IPS-18c (cell line): ENCODE results near the gene CELF1.
"Not testable (repeated sequence)": the region's sequence is repeated elsewhere in the genome, so short reads cannot be mapped to it uniquely, and the experiment has no call there.

Source experiments
- H3K4me3 ChIP-seq: 2 replicates; pipeline ENCODE4 v1.7.0; 2013; ENCODE audit warnings: low read depth, mild to moderate bottlenecking, low read length, moderate library complexity; ENCODE audit not compliant: insufficient read depth
- H3K9me3 ChIP-seq: one replicate; pipeline ENCODE4 v1.6.1; 2013; ENCODE audit warnings: mild to moderate bottlenecking, low read length, moderate library complexity; ENCODE audit not compliant: control insufficient read depth, insufficient read depth

Gene CELF1

DNA sequence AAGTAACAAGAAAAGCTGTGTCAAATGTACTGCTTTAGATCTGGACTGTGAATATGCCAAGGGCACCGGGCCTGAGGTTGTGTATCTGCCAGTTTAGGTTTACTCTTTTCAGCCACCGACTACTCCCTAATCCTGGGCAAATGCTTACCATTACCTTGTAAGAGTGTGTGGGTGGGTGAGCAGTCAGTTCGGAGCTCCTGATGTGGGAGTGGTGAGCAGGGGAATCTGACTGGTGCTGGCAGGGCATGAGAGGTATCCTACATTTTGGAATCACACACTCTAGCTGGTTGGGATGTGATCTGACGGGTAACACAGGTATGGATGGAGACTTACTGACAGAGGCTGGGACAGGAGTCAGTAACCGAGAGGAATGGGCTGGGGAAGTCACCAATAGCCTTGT is 30.9 kb upstream of the CELF1 start:
- Histone ChIP-seq H3K4me3 (no peak overlapping the region), H3K9me3 (peaks cover 3% of the 10 kb centered on the region)

DNA sequence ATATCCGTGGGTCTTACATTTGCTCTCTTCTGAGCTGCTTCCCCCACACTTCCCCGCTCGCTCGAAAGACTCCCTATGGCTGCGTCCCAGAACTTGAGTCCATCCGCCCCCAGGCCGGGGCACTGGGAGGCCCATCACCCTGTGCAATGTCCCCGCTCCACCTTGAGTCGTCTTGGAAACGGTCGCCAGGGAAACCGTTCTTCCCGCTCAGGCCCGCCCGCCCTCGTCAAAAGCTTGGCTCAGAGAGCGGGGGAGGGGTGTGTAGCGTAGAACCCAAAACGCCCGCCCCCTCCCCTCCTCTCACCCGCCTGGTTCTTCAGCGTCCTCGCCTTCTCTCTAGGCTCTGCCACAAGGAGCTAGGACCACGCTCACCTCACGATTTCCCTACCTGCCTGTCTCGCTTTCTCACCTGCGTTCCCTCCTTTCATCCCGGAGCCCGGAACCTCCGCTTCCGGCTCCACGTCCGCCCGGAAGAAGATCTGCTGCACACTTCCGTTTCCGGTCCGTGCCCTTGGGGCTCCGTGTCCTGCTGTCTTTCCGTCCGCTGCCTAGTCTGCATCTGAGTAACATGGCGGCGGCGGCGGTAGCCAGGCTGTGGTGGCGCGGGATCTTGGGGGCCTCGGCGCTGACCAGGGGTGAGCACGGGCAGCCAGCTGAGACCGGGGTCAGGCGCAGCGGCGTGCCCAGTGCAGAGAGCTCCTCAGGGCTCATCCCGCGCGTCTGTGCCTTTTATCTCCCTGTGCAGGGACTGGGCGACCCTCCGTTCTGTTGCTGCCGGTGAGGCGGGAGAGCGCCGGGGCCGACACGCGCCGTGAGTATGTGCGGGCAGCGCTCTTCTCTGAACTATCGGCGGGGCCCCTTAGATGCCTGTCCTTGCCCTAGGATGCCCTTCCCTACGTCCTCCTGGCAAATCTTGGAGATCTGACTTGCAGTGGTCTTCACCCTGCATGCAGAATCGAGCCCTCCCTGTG is 25.9 kb upstream of the CELF1 start, which contains the start of the genes KBTBD4 and NDUFS3:
KBTBD4 (minus strand) TSS at position 447 of the 971 bp plus-strand sequence; CDS start at position 428, 19 bp downstream.
NDUFS3 (plus strand) TSS at position 551 of the 971 bp plus-strand sequence; CDS start at position 569, 18 bp downstream.
- peak within 1 kb of the TSS; percentile 95 for H3K4me3 ChIP-seq
- peaks cover 5% of the 10 kb centered on the region for H3K9me3 ChIP-seq

DNA sequence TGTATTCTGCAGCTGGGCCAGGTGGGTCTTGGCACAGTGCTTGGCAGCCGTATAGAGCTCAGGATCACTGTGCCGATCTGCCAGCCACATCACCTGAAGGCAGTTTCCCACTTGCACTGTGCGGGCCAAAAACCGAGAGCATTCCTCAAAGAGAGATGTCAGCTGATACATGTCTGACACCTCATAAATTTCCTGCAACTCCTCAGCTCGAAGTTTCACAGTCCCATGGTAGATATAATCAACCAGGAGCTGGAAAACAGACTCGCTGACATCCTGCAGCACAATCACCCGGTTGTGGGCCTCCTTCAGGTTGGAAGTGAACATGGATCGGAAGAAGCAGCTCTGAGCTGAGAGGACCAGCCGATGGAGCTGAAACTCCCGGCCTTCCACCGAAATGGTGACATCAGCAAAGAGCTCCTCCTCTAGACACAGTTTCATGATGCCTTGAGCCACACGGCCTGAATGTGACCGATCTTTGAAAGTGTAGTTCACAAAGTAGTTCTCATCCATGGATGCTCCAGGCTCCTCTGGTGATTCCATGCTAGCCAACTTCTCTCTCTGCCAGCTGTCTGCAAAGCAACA is 24.6 kb upstream of the CELF1 start:
- Histone ChIP-seq H3K4me3 (peak overlapping the region; percentile 95; the same call in 1 of the 2 replicates), H3K9me3 (peaks cover 5% of the 10 kb centered on the region)

DNA sequence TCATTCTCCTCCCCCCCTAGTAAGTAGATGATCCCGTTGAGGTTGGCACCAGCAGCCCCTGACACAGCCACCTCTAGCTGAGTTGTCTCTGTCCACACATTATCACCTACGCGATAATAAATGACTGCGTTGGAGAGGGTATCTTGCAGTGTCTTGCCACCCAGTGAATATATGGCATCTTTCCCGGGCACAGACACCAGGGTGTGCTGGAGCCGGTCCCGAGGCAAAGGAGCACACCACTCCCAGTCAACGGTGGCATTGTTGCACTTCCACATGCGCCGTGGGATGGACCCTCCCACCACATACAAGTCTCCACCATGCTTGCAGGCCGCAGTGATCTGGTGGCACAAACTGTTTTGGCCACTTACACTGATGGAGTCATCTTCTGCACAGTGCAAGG is 20.4 kb upstream of the CELF1 start:
- no peak overlapping the region for H3K4me3 ChIP-seq
- peaks cover 2% of the 10 kb centered on the region for H3K9me3 ChIP-seq

DNA sequence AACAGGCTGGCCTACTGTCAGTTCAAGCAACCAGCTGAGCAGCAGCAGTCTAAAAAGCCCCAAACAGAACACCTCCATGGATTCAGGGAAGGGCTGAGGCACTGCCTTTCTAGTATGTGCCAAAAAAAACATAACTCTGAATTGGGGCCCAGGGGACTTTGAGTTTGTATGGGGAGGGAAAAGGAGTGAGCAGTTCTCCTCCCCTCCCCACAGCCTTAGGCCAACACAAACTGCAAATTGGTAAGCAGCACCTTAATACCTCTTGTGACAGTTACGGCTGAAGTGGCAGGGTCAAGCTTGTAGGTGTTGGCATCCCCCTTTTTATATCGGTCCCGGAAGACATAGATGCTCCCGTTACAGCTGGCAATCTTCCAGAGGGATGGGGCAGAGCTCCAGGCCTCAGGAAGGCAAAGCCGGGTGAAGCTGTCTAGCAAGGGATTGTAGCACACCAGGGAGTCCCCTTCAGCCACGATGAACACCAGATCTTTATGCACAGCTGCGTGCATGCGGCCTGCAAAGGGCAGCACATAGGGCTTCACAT is 19.9 kb upstream of the CELF1 start:
- Histone ChIP-seq H3K4me3 (no peak overlapping the region), H3K9me3 (peaks cover 2% of the 10 kb centered on the region)

DNA sequence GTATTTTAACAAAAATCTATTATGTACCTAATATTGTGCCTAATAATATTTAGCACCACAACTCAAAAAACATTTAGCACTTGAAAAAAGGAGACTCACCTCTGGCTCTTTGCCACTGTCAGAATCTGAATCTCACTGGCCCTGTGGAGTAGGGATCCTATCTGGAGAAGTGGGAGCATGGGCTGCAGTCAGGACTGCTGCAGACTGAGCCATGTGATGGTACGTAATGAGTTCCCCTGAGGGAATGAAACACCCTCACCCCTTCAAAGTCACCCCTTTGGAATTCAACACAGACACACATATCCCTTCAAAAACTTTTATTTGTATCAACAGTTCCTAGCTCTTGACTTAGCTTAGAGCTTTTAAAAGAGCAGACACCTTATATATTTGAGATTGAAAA is 19.0 kb upstream of the CELF1 start:
- peaks cover 2% of the 10 kb centered on the region for H3K9me3 ChIP-seq
- no peak overlapping the region for H3K4me3 ChIP-seq

DNA sequence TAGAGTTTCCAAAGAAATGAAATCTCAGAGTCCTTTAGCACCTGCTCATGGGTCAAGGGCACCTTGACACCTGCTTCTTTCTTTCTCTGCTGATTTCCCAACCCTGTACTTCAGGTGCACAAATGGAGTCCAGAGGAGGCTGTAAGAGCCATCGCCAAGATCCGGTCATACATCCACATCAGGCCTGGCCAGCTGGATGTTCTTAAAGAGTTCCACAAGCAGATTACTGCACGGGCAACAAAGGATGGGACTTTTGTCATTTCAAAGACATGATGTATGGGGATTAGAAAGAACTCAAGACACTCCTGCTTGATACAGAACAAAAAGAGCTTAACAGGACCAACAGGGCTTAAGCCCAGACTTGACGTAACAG is 18.4 kb upstream of the CELF1 start:
- Histone ChIP-seq H3K9me3 (peaks cover 6% of the 10 kb centered on the region), H3K4me3 (no peak overlapping the region)

DNA sequence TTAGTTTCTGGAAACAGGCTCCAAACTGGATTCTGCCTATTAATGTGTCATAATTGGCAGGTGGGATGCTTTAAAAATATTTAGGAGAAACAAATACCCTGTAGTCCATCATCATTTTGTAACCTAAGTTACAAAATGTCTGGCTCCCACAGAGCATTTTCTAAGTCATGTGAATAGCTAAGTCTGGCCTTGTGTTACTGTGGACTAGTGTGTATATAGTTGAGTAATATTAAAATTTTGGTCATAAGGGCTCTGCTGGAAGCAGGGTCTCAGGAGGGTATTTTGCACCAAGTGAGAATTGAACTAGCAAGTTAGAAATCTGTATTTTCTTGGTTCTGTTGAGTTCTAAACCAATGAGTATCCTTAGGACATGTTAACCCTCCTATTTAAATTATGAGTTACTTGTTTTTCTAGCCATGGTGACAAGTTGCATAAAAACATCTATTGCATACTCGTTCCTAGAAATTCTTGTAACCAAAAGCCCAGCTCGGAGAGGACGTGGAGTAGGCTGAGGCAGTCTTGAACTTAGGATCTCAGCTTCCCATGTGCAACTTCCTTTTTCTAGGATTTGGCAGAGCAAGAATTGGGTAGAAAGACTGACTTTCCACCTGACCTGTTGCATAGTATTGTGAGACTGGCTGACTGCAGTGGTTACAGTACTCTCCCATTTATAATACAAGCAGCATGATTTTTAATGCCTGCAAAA is 17.9 kb upstream of the CELF1 start:
- H3K9me3 ChIP-seq, result peaks cover 6% of the 10 kb centered on the region
- no peak overlapping the region for H3K4me3 ChIP-seq

DNA sequence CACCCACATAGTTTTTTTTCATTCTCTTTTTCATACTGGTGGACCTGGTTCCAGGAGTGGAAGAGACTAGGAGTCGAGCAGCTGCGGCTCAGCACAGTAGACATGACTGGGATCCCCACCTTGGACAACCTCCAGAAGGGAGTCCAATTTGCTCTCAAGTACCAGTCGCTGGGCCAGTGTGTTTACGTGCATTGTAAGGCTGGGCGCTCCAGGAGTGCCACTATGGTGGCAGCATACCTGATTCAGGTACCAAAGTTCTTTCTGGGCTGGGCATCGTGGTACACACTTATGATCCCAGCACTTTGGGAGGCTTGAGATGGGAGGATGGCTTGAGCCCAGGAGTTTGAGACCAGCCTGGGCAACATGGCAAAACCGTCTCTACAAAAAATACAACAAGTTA is 16.7 kb upstream of the CELF1 start:
- peaks cover 3% of the 10 kb centered on the region for H3K9me3 ChIP-seq
- no peak overlapping the region for H3K4me3 ChIP-seq

DNA sequence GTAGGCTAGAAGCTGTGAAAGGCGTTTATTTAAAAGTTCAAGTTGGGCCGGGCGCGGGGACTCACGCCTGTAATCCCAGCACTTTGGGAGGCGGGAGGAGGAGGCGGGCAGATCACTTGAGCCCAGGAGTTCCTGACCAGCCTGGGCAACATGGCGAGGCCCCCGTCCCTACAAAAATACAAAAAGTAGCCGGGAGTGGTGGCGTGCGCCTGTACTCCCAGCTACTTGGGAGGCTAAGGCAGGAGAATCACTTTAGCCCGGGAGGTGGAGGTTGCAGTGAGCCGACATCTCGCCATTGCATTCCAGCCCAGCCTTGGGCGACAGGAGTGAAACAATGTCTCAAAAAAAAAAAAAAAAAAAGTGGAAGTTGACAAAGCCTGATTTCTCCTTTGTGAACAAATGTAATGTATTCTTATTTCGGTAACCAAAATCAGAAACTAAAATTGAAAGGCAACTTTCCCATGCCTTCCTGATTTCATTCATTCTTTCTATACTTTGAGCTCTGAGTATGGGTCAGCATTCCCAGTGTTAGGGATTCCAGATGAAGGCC is 13.3 kb upstream of the CELF1 start:
- Histone ChIP-seq H3K4me3 (peak overlapping the region; percentile 93), H3K9me3 (peaks cover 3% of the 10 kb centered on the region)

DNA sequence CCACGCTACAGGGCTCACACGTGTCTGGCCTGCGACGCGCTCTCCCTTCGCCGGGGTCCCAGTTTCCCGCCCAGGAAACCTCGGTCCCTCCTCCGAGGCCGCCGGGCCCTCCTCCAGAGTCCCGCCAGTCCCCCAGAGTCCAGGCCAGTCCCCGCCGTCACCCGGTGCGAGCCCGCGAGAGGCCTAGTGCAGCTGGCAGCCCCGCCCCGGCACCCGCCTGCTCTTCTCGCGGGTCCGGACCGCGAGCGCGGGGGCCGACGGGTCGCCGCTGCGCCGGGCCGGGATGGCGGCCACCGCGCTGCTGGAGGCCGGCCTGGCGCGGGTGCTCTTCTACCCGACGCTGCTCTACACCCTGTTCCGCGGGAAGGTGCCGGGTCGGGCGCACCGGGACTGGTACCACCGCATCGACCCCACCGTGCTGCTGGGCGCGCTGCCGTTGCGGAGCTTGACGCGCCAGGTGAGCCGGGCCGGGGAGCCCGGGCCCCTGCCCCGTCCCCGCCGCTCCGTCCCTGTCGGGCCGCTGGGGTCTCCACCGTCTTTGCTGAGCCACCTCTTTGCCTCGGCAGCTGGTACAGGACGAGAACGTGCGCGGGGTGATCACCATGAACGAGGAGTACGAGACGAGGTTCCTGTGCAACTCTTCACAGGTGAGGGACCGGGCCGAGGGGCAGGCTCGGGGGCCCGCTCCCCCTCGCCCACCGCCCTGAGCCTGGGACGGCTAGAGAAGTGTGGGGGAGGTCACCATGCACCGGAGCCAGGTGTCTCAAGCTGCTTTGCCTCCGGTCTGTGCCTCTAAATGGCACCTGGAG is 12.6 kb upstream of the CELF1 start, which contains the start of gene PTPMT1:
PTPMT1 (plus strand) TSS at position 260 of the 809 bp plus-strand sequence; CDS start at position 284, 24 bp downstream.
- Histone ChIP-seq H3K9me3 (peaks cover 3% of the 10 kb centered on the region), H3K4me3 (peak within 1 kb of the TSS; percentile 93)

DNA sequence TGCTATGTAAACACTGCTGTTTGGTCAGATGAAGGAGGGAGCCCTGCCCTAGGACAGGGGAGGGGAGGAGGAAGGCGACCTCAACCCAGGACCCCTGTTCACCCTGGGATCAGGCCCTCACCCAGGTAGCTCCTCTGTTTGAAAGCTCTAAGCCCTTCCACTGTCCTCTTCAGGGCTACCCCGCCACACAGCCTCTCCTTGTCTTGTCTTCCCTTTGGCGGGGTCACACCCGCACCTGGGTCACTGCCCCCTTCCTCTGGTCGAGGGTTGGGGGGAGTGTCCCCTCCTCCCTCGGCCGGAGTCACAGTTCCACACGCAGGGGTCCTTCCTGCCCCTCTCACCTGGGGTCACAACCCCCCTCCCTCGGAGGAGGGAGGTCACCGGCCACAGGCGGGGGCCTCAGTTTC is 12.0 kb upstream of the CELF1 start:
- peak overlapping the region; percentile 93 for H3K4me3 ChIP-seq

DNA sequence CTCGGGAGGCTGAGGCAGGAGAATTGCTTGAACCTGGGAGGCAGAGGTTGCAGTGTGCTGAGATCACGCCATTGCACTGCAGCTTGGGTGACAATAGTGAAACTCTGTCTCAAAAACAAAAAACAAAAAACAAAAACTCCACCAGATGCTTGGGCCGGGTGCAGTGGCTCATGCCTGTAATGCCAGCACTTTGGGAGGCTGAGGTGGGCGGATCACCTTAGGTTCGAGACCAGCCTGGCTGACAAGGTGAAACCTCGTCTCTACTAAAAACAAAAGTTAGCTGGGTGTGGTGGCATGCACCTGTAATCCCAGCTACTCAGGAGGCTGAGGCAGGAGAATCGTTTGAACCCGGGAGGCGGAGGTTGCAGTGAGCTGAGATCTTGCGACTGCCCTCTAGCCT is 11.4 kb upstream of the CELF1 start:
- not testable (repeated sequence) for H3K9me3 ChIP-seq, H3K4me3 ChIP-seq

More for the DNA sequence above, 12.0 kb upstream of the CELF1 start:
- peaks cover 3% of the 10 kb centered on the region for H3K9me3 ChIP-seq

DNA sequence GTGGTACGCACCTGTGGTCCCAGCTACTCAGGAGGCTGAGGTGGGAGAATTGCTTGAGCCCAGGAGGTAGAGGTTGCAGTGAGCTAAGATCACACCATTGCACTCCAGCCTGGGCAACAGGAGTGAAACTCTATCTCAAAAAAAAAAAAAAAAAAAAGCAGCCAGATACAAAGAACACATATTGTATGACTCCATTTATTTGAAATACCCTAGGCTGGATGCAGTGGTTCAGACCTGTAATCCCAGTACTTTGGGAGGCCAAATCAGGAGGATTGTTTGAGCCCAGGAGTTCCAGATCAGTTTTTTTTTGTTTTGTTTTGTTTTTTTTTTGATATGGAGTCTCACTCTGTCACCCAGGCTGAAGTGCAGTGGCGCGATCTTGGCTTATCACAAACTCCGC is 9.5 kb upstream of the CELF1 start:
- H3K4me3 ChIP-seq, H3K9me3 ChIP-seq: not testable (repeated sequence)

DNA sequence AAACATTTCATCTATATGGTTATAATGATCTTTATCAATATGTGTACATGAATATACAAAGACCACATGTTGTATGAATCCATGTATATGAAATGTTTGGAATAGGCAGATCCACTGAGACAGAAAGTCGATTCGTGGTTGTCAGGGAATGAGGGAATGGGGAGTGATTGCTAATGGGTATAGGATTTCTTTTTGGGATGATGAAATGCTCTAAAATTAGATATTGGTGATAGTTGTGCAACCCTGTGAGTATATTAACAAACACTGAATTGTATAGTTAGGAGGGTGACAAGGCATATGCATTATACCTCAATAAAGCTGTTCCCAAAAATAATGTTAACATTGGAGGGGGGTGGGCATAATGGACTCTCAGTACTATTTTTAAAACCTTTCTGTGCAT is 7.5 kb upstream of the CELF1 start:
- H3K9me3 ChIP-seq, result no peaks in the 10 kb centered on the region

DNA sequence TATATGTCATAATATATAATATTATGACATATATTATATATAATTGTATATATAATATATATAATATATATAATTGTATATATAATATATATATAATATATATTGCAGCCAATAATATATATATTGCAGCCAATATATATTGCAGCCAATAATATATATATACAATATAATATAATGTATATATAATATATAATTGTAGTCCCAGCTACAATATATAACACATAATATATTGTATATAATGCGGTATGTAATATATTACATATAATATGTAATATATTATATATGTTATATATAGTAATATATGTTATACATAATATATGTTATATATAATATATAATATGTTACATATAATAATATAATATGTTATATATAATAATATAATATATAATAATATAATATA is 5.8 kb upstream of the CELF1 start:
- H3K9me3 ChIP-seq, result no peaks in the 10 kb centered on the region

More for the DNA sequence above, 7.5 kb upstream of the CELF1 start:
- no peak overlapping the region for H3K4me3 ChIP-seq

More for the DNA sequence above, 5.8 kb upstream of the CELF1 start:
- H3K4me3 ChIP-seq, result no peak overlapping the region
